Measurements from ENCODE around the gene POC1B. TPM values are rescaled to one million over a fixed set of nuclear protein-coding genes. Genes with fewer than 3 reads are reported as not detected.

The POC1B gene
- total RNA-seq, 1 experiment from 2014 or later, result 17.8 TPM

- TF ChIP-seq, protein P1, sequence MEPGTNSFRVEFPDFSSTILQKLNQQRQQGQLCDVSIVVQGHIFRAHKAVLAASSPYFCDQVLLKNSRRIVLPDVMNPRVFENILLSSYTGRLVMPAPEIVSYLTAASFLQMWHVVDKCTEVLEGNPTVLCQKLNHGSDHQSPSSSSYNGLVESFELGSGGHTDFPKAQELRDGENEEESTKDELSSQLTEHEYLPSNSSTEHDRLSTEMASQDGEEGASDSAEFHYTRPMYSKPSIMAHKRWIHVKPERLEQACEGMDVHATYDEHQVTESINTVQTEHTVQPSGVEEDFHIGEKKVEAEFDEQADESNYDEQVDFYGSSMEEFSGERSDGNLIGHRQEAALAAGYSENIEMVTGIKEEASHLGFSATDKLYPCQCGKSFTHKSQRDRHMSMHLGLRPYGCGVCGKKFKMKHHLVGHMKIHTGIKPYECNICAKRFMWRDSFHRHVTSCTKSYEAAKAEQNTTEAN (CRISPR knock-in tag; IDR thresholded peaks at IDR 0.05), result no peak
- no peak for TF ChIP-seq ZNF232 (CRISPR knock-in tag; IDR thresholded peaks at IDR 0.05)
- TF ChIP-seq, protein P2, sequence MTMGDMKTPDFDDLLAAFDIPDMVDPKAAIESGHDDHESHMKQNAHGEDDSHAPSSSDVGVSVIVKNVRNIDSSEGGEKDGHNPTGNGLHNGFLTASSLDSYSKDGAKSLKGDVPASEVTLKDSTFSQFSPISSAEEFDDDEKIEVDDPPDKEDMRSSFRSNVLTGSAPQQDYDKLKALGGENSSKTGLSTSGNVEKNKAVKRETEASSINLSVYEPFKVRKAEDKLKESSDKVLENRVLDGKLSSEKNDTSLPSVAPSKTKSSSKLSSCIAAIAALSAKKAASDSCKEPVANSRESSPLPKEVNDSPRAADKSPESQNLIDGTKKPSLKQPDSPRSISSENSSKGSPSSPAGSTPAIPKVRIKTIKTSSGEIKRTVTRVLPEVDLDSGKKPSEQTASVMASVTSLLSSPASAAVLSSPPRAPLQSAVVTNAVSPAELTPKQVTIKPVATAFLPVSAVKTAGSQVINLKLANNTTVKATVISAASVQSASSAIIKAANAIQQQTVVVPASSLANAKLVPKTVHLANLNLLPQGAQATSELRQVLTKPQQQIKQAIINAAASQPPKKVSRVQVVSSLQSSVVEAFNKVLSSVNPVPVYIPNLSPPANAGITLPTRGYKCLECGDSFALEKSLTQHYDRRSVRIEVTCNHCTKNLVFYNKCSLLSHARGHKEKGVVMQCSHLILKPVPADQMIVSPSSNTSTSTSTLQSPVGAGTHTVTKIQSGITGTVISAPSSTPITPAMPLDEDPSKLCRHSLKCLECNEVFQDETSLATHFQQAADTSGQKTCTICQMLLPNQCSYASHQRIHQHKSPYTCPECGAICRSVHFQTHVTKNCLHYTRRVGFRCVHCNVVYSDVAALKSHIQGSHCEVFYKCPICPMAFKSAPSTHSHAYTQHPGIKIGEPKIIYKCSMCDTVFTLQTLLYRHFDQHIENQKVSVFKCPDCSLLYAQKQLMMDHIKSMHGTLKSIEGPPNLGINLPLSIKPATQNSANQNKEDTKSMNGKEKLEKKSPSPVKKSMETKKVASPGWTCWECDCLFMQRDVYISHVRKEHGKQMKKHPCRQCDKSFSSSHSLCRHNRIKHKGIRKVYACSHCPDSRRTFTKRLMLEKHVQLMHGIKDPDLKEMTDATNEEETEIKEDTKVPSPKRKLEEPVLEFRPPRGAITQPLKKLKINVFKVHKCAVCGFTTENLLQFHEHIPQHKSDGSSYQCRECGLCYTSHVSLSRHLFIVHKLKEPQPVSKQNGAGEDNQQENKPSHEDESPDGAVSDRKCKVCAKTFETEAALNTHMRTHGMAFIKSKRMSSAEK (CRISPR knock-in tag; IDR thresholded peaks at IDR 0.05; ENCODE audit: borderline replicate concordance), result no peak
- TF ChIP-seq E2F4 (CRISPR knock-in tag; IDR thresholded peaks at IDR 0.05; ENCODE audit: borderline replicate concordance, low read depth), result no peak
- TF ChIP-seq ATF2 (CRISPR knock-in tag; IDR thresholded peaks at IDR 0.05; ENCODE audit: borderline replicate concordance, low read depth), result no peak
- TF ChIP-seq ESRRA (CRISPR knock-in tag; IDR thresholded peaks at IDR 0.05; ENCODE audit: borderline replicate concordance), result no peak
- TF ChIP-seq TP53 (CRISPR knock-in tag; IDR thresholded peaks at IDR 0.05), result no peak
Observed at GRCh38 chr12:89574736-89575208, 48.9 kb upstream of the POC1B start (continued).

- no peaks in the 10 kb centered on the region for H3K27me3 Mint-ChIP-seq (ENCODE audit: low read depth)
- H3K36me3 Mint-ChIP-seq, result no peaks in the 10 kb centered on the region
- no peak for DNase-seq (ENCODE audit: low spot score)
- ATAC-seq, result no peak
- CTCF ChIA-PET, result no interaction called here
- no peak overlapping the region for H3K4me3 Mint-ChIP-seq
- peaks cover 9% of the 10 kb centered on the region for H3K4me1 Mint-ChIP-seq
- TF ChIP-seq CBFB (CRISPR knock-in tag; IDR thresholded peaks at IDR 0.05; ENCODE audit: low read depth) (no peak), IRF2 (CRISPR knock-in tag; IDR thresholded peaks at IDR 0.05; ENCODE audit: borderline replicate concordance, low read depth) (no peak), JUN (CRISPR knock-in tag; IDR thresholded peaks at IDR 0.05) (no peak), NR3C1 (CRISPR knock-in tag; conservative IDR thresholded peaks at IDR 0.05; ENCODE audit: low read depth) (no peak)
- TF ChIP-seq, protein P3, sequence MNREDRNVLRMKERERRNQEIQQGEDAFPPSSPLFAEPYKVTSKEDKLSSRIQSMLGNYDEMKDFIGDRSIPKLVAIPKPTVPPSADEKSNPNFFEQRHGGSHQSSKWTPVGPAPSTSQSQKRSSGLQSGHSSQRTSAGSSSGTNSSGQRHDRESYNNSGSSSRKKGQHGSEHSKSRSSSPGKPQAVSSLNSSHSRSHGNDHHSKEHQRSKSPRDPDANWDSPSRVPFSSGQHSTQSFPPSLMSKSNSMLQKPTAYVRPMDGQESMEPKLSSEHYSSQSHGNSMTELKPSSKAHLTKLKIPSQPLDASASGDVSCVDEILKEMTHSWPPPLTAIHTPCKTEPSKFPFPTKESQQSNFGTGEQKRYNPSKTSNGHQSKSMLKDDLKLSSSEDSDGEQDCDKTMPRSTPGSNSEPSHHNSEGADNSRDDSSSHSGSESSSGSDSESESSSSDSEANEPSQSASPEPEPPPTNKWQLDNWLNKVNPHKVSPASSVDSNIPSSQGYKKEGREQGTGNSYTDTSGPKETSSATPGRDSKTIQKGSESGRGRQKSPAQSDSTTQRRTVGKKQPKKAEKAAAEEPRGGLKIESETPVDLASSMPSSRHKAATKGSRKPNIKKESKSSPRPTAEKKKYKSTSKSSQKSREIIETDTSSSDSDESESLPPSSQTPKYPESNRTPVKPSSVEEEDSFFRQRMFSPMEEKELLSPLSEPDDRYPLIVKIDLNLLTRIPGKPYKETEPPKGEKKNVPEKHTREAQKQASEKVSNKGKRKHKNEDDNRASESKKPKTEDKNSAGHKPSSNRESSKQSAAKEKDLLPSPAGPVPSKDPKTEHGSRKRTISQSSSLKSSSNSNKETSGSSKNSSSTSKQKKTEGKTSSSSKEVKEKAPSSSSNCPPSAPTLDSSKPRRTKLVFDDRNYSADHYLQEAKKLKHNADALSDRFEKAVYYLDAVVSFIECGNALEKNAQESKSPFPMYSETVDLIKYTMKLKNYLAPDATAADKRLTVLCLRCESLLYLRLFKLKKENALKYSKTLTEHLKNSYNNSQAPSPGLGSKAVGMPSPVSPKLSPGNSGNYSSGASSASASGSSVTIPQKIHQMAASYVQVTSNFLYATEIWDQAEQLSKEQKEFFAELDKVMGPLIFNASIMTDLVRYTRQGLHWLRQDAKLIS (CRISPR knock-in tag; IDR thresholded peaks at IDR 0.05; ENCODE audit: borderline replicate concordance), result no peak
- POLR2A ChIA-PET, result interaction anchor here (0.5 to 0.6 kb wide), 2 partner anchors 46 to 50 kb away, joined by 4 to 7 read pairs; no protein-coding TSS in a partner anchor
- H3K27ac Mint-ChIP-seq, result no peak overlapping the region
- H3K9me3 Mint-ChIP-seq, result no peaks in the 10 kb centered on the region
Observed at GRCh38 chr12:89573051-89573810, 47.4 kb upstream of the POC1B start.

Measured in WTC11 (cell line).